ENCODE data around the gene TNFAIP8L1.

Gene TNFAIP8L1

DNA sequence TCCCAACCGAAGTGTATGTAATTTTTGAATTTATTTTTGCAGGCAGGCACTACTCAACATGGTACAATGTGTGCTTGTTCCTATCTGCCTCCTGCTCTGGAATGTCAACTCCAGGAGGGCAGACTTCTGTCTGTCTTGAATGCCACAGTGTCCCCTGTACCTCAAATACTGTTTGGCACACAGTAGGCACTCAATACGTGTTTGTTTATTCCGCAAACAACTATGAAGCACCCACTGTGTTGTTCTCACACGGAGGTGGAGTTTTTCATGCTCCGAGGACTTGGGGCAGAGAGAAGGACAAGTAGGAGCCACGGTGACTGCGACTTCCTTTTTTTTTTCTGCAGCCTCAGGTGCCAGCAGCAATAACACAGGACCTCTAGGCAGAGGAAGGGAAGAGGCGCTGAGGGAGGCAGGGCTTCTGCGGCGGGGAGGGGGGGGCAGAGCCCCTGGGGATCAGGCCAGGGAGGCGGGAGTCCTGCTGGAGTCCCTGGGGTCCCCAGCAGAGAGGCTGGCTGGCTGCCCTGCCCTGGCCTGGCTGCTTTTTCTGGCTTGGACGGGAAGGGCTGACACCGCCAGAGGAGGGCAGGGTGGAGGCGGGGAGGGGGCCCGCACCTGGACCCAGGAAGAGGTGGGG, 29.3 kb upstream of the TNFAIP8L1 start:
- no peak for DNase-seq (ENCODE audit: low read depth, low spot score)

DNA sequence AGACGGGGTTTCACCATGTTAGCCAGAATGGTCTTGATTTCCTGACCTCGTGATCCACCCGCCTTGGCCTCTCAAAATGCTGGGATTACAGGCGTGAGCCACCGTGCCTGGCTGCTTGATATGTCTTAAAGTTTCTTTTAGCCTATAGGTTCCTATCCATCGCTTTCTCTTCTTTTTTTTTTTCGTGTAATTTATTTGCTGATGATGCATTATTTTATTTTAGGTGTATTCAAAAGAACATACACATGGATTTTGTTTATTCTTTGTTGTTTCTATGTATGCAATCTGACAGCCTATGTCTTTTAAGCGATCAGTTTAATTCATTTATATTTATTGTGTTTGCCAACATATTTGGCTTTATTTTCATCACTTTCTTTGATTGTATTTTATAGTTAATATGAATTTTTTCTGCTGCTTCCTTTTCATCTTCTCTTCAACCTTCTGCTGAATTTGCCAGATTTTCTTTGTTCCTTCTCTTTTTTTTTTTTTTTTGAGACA, 26.0 kb upstream of the TNFAIP8L1 start:
- DNase-seq (ENCODE audit: low read depth, low spot score): no peak

DNA sequence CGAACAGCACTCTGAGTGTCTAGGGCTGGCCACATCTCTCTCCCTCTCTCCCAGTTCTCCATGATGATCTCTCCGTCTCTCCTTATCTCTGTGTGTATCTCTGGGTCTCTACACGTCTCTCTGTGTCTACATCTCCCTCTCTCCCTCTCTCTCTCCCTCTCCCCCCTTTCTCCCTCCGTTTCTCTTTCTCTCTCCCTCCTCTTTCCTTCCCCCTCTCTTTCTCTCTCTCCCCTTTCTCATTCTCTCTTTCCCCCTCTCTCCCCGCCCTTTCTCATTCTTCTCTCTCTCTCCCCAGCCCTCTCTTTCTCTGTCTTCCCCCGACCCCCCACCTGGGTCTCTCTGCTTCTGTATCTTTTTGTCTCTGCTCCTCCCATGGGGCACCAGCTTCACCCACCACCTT, 21.3 kb upstream of the TNFAIP8L1 start:
- no peak for DNase-seq (ENCODE audit: low read depth, low spot score)

DNA sequence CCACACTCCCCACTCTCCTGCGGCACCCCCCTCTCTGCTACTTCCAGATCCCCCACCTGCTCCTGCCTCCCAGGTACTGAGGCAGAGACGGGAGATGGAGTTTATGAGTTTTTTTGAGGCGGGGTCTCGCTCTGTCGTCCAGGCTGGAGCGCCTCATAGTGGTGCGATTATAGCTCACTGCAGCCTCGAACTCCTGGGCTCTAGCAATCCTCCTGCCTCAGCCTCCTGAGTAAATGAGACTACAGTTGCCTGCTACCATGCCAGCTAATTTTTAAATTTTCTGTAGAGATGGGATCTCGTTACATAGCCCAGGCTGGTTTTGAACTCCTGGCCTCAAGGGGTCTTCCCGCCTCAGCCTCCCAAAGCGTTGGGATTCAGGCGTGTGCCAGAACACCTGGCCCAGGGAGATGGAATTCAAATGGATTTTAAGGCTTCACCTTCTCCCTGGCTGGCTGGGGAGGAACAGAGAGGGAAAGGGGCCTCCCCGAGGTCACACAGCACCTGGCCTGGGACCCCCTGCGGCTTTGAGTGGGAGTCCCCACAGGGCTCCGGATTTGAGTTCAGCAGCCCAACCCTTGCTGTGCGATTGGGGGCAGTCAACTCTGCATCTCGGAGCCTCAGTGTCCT, 19.5 kb upstream of the TNFAIP8L1 start:
- DNase-seq (ENCODE audit: low read depth, low spot score): no peak

DNA sequence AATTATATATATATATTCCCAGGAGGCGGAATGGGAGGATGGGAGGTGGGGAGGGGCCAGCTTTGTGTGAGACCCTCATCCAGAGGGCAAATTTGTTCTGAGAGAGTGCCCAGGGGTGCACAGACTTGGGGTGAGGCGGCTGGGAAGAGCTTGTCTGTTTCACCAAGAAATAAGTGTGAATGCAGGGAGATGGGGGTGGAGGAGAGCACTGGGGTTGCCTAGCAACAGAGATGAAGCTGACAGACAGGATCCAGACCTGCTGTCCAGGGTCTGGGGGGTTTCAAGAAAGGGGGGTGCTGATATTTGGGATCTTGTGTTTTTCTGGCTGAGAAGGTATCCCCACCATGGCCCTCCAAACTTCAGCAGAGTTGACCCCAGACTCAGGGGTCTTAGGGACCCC, 18.6 kb upstream of the TNFAIP8L1 start:
- no peak for DNase-seq (ENCODE audit: low read depth, low spot score)

DNA sequence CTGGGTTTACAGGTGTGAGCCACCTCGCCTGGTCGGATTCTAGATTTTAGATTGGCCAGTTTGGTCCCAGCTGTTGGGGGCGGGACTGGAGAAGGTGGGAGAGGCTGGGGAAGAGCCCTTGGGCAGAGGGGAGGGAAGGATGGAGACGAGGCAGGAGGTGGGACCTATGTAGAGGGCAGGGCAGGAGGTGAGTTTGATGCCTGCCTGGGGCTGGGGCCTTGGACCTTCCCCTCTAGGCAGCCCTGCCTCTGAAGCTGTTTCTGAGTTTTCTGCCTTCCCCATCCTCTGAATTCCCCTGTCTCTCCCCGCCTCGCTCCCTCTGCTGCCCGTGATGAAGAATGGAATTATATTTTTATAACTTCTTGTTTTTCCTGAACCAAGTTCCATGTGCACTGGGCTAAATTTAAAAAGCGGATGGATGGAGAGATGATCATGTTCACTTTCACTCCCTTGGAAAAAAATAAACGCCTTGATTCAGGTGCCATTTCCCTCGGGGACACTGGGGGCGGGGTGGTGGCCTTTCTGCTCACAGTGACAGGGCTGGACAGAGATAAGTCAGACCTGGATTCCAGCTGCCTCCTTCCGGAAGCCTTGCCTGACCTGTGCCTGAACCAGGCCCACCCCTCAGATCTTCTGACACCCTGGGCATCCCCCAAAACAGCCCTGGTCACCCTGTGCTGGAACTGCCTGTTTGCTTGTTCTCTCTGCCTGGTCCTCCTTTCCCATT, 16.5 kb upstream of the TNFAIP8L1 start:
- no peak for DNase-seq (ENCODE audit: low read depth, low spot score)

DNA sequence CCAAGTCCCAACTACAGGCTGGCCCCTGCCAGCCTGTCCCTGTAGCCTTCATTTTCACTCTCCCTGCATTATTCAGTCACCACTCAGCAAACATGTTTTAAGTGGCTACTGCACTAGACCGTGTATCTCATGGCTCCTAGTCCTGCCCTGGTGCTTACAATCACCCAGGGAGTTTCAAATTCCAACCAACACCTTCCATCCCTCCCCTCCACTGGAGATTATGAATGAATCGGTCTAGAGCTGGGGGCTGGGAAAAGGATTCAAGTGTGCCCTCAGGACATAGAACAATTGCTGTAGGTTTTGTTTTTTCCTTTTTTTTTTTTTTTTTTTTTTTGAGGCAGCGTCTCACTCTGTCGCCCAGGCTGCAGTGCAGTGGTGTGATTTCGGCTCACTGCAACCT, 15.0 kb upstream of the TNFAIP8L1 start:
- DNase-seq (ENCODE audit: low read depth, low spot score): no peak

DNA sequence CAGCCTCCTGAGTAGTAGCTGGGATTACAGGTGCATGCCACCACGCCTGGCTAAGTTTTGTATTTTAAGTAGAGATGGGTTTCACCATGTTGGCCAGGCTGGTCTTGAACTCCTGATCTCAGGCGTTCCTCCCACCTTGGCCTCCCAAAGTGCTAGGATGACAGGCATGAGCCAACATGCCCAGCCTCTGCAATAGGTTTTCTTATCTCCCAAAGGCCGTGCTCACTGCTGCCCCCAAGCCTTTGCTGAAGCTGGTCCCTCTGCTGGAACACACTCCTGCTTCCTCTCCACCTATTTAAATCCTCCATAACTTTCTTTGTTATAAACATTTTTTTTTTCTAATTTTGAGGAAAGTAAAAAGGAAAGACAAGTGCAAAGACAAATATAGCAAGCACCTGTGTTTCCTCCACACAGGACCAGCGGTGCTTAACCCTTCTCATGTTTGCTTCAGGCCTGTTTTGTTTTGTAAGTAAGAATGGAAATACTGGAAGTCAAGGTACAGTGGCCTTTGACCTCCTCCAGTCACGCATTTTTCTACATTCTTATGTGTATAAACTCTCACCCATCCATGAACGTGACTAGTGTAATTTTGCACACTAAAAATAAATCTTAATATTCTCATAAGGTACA, 14.5 kb upstream of the TNFAIP8L1 start:
- no peak for DNase-seq (ENCODE audit: low read depth, low spot score)

DNA sequence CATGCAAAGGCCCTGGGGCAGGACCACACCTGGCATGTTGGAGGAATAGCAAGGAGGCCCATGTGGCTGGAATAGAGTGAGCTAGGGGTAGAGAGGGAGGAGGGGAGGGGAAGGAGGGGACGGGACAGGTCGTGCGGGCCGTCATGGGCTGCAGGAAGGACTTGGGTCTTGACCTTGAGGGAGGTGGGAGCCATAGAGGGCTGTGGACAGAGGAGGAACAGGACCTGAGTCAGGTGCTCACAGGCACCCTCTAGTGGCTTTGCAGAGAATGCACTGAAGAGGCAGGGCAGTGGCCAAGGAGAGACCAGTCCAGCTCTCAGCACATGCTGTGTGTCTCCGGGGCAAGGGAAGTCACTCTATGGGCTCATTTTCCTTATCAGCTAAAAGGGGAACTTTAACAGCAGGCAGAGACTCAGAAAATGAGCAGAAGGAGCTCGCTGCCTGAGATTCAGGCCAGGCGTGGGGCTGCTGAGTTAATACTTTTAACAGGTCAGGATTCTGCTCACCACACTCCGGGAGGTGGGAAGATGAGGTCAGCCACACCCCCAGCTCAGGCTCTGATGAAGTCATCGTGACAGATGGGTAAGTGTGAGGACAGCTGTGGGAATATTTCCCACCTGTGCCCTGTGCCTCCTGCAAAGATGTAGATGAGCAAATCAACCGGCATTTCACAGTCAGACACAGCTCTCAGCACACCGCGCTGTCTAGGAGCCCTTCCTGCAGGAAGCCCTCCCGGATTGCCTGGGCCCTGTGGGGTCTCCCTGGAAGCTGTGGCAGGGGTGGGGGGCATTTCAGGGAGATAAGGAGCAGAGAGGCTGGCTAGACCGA, 6.0 kb upstream of the TNFAIP8L1 start:
- DNase-seq (ENCODE audit: low read depth, low spot score): no peak

DNA sequence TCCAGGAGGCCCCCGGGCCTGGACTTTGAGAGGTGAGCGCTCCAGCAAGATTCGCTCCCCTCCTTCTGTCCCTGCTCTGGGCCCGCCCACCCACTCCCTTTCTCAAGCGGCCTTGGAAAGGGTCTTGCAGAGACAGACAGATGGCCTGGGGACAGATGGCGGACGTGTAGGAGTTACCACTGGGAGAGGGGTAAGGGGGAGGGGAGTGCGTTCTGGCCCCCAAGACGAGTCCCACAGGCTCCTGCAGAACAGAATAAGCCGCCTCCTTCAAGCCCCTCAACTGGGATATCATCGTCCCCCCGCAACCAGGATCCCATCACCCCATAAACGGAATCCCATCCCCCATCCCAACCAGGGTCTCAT, 3.6 kb upstream of the TNFAIP8L1 start:
- DNase-seq (ENCODE audit: low read depth, low spot score): no peak

DNA sequence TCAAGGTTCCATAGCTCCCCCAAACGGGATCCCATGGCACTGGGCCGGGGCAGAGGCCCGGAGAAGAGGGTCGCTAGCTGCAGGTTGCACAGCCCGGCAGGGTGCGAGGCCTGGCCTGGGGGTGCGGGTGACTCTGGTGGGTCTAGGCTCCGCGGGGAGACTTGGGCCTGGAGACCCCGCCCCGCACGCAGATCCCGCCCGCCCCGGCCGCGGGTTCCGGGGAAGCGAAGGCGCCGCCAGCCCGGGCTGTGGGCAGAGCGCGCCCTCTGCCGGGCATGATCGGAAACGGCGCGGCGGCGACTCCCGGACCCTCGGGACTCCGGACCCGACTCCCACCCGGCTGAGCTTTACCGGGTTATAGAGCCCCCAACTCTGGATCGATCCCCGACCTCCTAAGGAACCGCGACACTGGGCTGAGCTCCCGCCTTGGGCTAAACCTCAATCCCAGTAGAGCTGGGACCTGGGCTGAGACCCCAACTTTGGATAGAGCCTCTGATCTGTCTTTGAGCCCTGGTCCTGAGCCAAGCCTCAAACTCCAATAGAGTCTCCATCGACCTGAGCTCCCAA, 3.1 kb upstream of the TNFAIP8L1 start:
- peak; percentile 56 for DNase-seq (ENCODE audit: low read depth, low spot score)

DNA sequence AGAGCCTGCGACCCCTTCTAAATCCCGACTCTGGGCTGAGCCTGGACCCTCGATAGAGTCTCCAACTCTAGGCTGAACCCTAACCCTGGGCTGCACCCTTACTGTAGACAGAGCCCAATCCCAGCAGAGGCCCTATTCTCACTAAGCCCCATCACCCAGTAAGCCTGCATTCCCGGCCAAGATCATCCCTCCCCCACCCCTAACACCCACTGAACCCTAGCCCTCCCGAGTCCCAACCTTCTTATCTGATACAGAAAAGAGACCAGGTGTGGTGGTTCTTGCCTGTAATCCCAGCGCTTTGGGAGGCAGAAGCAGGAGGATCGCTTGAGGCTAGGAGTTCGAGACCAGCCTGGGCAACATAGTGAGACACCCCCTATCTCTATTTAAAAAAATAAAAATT, 2.6 kb upstream of the TNFAIP8L1 start:
- DNase-seq (ENCODE audit: low read depth, low spot score): no peak

DNA sequence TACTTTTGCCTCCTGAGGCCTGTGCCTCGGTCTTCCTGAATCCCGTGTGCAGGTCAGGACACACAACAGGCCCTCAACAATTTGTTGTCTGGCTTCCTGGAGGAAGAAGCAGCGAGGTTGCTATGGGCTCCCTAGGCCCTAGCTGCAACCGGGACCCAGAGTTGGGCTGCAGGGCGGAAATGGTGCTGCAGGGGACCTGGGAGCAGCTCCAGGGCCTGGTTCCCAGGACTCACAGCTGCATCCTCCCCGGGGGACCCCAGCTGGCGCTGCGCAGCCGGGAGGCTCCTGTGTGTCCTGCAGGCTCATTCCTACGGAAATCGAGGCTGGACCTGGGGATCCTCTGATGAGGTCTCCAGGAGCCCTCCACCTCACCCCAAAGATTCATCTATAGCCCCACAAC, 999 bp upstream of the TNFAIP8L1 start:
- DNase-seq (ENCODE audit: low read depth, low spot score): no peak

DNA sequence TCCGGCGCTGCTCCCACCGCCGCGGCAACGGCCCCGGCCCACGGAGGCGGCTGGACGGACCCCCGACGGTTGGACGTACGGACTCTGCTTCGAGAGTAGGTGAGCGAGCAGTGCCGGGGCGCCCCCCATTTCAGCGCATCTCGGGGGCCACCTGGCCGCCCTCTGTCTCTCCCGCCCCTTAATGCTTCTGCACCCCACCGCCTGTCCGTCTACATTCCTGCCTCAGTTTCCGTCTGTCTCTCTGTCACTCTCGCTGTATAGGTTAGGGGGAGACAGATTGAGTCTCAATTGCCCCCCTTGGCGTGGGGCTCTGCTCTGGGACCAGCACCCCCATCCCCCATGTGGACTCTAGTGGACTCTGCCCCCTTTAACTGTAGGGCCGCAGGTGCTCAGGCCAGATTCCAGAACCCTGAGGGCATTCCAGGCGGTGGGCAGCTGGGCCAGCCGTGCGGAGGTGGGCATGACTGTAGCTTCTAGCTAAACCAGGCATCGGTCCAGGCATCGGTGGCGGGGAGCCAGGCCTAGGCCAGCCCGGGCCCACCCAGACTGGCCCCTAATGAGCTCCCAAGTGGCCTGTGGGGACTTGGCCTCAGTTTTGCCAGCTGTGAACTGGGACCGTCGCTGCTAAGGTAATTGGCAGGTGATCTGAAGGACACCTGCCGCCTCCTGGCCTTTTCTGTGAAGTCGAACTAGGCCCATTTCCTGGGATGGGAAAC, 373 bp downstream of the TNFAIP8L1 start:
- DNase-seq (ENCODE audit: low read depth, low spot score): no peak

DNA sequence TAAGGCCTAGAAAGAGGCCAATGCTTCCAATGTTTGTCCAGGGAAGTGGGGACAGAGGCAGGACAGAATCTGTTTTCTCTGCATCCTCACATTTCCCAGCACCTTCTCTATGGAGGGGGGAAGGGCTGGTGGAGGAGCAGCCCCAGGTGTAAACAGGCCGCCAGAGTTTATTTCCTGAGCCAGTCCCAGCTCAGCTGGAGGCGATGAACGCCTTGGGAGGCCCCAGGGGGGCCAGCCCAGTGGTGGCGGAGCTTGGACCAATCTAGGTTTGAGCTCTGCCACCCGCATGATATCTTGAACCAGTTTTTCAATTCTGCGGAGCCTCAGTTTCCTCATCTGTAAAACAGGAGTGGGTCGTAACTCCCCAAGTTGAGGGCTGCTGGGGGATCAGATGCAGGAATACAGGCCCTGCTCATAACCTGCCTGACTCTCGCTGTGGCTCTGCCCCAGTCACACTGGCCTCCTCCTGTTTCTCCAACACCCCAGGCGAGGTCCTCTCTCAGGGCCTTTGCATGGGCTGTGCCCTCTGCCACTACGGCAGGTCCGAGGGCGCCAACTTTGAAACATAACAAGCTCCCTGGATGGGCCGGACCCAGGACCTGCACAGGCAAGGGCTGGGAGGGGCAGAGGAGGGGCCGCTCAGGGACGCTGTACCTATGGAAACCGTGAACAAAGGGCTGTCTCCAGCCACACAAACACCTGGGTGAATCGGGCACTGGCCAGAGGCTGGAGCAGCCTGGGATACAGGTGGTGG, 1.1 kb downstream of the TNFAIP8L1 start:
- DNase-seq (ENCODE audit: low read depth, low spot score): no peak

DNA sequence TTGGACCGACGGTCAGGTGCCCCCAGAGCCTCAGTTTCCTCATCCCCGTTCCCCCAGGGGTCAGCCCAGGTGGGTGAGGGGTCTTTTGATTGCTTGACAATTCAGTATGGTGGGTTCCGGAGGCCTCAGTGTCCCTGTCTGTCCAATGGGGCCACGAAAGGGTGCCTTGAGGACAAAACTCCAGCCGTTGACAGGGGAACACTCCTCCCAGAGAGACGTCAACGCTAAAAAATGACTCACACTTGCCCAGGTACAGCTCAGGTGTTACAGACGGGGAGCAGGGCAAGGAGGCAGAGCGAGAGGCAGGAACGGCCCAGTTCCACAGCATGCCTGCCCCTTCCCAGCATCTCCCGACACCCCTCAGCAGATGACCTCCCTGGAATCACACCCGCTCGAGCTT, 1.8 kb downstream of the TNFAIP8L1 start:
- DNase-seq (ENCODE audit: low read depth, low spot score): no peak

DNA sequence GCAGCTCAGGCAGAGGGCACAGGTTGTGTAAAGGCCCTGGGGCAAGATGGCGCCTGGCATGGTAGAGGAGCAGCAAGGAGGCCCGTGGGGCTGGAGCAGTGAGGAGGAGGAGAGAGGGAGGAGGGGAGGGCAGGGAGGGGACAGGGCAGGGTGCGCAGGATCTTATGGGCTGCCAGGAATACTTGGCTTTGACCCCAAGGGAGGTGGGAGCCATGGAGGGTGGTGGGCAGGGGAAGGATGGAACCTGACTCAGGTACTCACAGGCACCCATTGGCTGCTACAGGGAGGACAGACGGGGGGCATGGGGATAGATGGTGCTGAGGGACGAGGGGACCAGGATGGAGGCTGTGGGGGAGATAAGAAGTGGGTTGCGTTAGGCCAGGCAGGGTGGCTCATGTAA, 3.3 kb downstream of the TNFAIP8L1 start:
- no peak for DNase-seq (ENCODE audit: low read depth, low spot score)

DNA sequence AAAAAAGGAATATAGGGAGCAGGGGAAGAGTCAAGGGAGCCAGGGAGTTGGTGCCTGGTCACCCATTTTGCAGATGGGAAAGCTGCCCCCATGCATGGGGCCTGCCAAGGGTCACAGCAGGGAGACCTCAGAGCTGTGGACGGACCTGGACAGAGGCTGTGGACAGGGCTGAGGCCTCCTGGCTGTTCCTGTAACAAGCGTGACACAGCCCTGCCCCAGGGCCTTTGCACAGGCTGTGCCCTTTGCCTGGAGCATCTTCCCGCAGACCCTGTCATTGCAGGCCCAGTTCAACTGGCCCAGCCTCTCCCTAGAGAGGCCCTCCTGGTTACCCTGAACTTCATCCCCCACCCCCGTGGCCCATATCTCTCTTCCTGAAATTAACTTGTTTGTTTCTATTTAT, 6.4 kb downstream of the TNFAIP8L1 start:
- no peak for DNase-seq (ENCODE audit: low read depth, low spot score)

DNA sequence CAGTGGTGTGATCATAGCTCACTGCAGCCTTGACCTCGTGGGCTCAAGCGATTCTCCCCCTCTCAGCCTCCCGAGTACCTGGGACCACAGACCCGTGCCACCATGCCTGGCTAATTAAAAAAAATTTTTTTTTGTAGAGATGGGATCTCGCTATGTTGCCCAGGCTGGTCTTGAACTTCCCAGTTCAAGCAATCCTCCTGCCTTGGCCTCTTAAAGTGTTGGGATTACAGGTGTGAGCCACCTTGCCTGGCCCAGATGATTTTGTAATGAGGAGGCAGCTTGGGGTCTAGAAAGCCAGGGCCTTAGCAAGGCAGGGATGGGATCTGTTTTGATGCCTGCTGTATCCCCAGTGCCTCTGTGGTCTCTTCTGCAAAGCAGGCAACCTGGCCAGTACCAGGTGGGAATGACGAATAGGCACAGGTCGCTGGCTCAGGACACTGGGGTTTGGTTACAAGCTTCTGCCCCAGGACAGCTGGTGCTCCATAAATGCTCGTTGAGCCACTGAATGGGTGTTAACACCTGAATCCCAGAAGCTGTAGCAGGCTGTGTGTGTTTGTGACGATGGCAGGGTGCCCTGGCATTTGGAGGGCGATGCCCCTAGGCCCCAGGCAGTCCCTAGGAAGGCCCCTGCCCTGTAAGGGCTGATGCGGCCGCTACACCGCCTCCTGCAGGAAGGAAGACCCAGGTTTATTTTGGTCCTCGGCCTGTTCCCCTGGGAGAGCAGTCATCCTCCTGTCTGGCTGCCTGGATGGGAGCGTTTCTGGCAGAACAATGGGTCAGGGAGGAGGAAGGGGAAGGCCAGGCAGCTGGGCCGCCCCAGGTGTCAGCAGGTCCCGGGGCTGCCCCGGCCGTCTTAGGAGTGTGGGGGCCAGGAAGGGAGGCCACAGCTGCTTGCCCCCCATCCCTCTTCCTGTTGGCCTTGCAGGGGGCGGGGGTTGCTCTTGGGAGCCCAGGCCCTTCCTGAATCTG, 8.6 kb downstream of the TNFAIP8L1 start:
- DNase-seq (ENCODE audit: low read depth, low spot score): no peak

Measured in activated naive CD8-positive, alpha-beta T cell treated with anti-CD3 and anti-CD28 coated beads, Interleukin-2, amount 50 U/mL, for 16 hours (primary cell).